Common myeloid progenitor, CD34-positive (primary cell): Measurements from ENCODE around the gene VANGL2.
A peak's percentile ranks its signal among the peaks of the same experiment; 100 is the strongest.

ENCODE experiments used
- CTCF ChIA-PET: fragments of 350-600 bp; sonication (Branson Sonifier 250); formaldehyde crosslinking; loops from one replicate; lab custom pipeline; 2021; ENCODE audit warnings: antibody characterized with exemption; lab: Charles Lee
- POLR2A ChIA-PET: fragments of 350-600 bp; sonication (Branson Sonifier 250); formaldehyde crosslinking; loops from one replicate; lab custom pipeline; 2021; ENCODE audit warnings: antibody characterized with exemption; lab: Charles Lee
- DNase-seq, 3 donors: peaks; one replicate each; pipeline versions ENCODE4 v3.0.0 to v3.0.0-alpha.2; 2013
- H3K27ac ChIP-seq, 2 experiments: 1 replicate in 1 of 2; 2 replicates in 1 of 2; pipeline ENCODE4 v1.7.0; 2013; ENCODE audit warnings: inconsistent platforms in 2 of 2, low read length in 2 of 2, mild to moderate bottlenecking in 2 of 2, low read depth in 1 of 2, moderate library complexity in 1 of 2; ENCODE audit not compliant: severe bottlenecking in 2 of 2, insufficient read depth in 1 of 2, poor library complexity in 1 of 2
- H3K27me3 ChIP-seq, 5 experiments: replicated peaks in 2 of 5; 1 replicate in 3 of 5; 2 replicates in 2 of 5; pipeline versions ENCODE4 v1.6.1 to v1.7.0; 2013; ENCODE audit warnings: low read length in 4 of 5, mild to moderate bottlenecking in 2 of 5, moderate library complexity in 2 of 5, inconsistent platforms in 1 of 5; ENCODE audit not compliant: insufficient read depth in 5 of 5, control insufficient read depth in 4 of 5
- H3K36me3 ChIP-seq, 4 experiments: 1 replicate in 2 of 4; 2 replicates in 2 of 4; pipeline versions ENCODE4 v1.6.1 to v1.7.0; 2013; ENCODE audit warnings: low read length in 3 of 4, control low read depth in 1 of 4, mild to moderate bottlenecking in 1 of 4; ENCODE audit not compliant: control insufficient read depth in 4 of 4, insufficient read depth in 4 of 4
- H3K4me1 ChIP-seq, 4 experiments: 1 replicate in 3 of 4; 2 replicates in 1 of 4; pipeline versions ENCODE4 v1.6.1 to v1.7.1; 2013; ENCODE audit warnings: low read length in 3 of 4, mild to moderate bottlenecking in 3 of 4, control low read depth in 1 of 4, inconsistent platforms in 1 of 4, moderate library complexity in 1 of 4; ENCODE audit not compliant: control insufficient read depth in 4 of 4, insufficient read depth in 4 of 4; ENCODE audit errors: control extremely low read depth in 1 of 4
- H3K4me3 ChIP-seq, 7 experiments: 1 replicate in 4 of 7; 2 replicates in 3 of 7; pipeline versions ENCODE4 v1.5.1 to v1.7.0; 2013; ENCODE audit warnings: mild to moderate bottlenecking in 7 of 7, low read length in 6 of 7, moderate library complexity in 6 of 7, inconsistent platforms in 2 of 7, low read depth in 2 of 7, control low read depth in 1 of 7; ENCODE audit not compliant: insufficient read depth in 4 of 7, control insufficient read depth in 1 of 7; ENCODE audit errors: extremely low read depth in 1 of 7
- H3K9me3 ChIP-seq, 5 experiments: 1 replicate in 4 of 5; 2 replicates in 1 of 5; pipeline versions ENCODE4 v1.6.1 to v1.7.1; 2013; ENCODE audit warnings: low read length in 4 of 5, mild to moderate bottlenecking in 2 of 5, inconsistent platforms in 1 of 5, low read depth in 1 of 5, moderate library complexity in 1 of 5; ENCODE audit not compliant: control insufficient read depth in 4 of 5, insufficient read depth in 2 of 5; ENCODE audit errors: control extremely low read depth in 1 of 5
- WGBS: methylation state at CpG from one replicate; pipeline ENCODE4 v1.1.5; 2013; ENCODE audit not compliant: insufficient coverage; 5-methylcytosine and 5-hydroxymethylcytosine counted together

Gene VANGL2

DNA sequence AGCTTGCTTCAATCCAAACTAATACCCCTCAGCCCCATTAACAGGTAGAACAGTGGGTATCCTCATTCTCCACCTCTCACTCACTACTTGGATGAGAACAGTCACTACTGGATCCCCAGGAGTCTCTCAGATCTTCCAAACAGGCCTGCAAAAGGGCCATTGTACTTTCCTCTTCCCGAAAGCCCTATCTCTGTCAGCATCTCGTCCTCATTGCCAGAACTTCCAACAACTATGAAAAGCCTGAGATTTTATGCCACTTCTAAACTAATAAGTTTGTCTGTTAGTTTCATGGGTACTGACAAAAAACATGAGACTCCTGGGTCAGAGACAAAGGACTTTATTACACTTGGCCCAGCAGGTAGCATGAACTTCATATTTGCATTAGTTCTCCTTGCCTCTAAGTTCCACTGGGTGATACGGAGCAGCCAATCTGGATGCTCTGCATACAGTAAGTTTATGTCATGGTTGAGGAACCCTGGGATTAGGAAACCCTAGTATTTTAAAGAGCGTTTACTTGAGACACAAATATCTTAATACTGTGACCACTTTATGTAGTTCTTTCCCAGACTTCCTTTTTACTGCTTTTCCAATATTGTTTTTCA lies 38.1 kb downstream of the VANGL2 start:
- ChIA-PET CTCF (interaction anchor here (1.2 kb wide), 1 partner anchor 9 kb away, joined by 6 read pairs; no protein-coding TSS in a partner anchor), POLR2A (no interaction called here)
- Histone ChIP-seq H3K27ac (no peak overlapping the region), H3K4me3 (peak overlapping the region in 4 of 7 experiments; percentile 16 to 63 (median 38)), H3K27me3 (no peaks in the 10 kb centered on the region), H3K36me3 (no peaks in the 10 kb centered on the region), H3K4me1 (peaks cover 0 to 20% (median 2%) of the 10 kb centered on the region in 4 experiments), H3K9me3 (peaks cover 0 to 3% (median 0%) of the 10 kb centered on the region in 5 experiments)
- no peak for DNase-seq
- 100% methylated on average over 2 of the region's 4 CpGs for WGBS

- ChIA-PET CTCF (interaction anchor here (1.0 to 1.2 kb wide), 2 partner anchors 10 to 26 kb away, joined by 3 to 6 read pairs; no protein-coding TSS in a partner anchor), POLR2A (no interaction called here)
- no peak for DNase-seq
- WGBS = 100% methylated on average over 2 of the region's 2 CpGs
- no peak overlapping the region for H3K27ac ChIP-seq
- H3K9me3 ChIP-seq = peaks cover 0 to 3% (median 0%) of the 10 kb centered on the region in 5 experiments
- no peak overlapping the region for H3K4me3 ChIP-seq
- no peaks in the 10 kb centered on the region for H3K27me3 ChIP-seq
- H3K36me3 ChIP-seq = no peaks in the 10 kb centered on the region
- peaks cover 0 to 23% (median 2%) of the 10 kb centered on the region in 4 experiments for H3K4me1 ChIP-seq
Observed at GRCh38 chr1:160438935-160439334, 38.6 kb downstream of the VANGL2 start.

DNA sequence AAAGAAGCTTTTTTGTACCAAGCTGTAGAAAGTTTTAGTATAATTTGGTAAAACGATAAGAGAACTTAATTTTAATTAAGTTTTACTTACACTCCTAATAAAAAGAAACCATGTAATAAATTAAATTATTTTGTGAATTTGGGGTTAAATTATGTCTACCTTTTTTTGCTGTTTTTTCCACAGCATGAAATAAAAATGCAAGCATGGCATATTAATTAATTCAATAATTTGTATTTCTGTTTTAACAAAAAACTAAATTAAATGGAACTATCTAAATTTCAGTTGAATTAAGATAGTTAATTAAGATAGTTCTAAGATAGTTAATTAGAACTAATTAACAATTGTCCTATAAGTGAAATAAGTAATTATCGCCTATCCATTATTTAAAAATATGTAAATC lies 39.4 kb downstream of the VANGL2 start:
- H3K36me3 ChIP-seq = no peaks in the 10 kb centered on the region
- POLR2A ChIA-PET = no interaction called here
- CTCF ChIA-PET = interaction anchor here (1.0 to 1.2 kb wide), 2 partner anchors 11 to 25 kb away, joined by 3 to 6 read pairs; no protein-coding TSS in a partner anchor

GRCh38 chr1:160446945-160447600 lies 46.7 kb downstream of the VANGL2 start:
- peaks cover 5 to 15% (median 7%) of the 10 kb centered on the region in 4 experiments for H3K4me1 ChIP-seq
- H3K4me3 ChIP-seq = peak overlapping the region in 1 of 7 experiments; percentile 19
- H3K36me3 ChIP-seq = no peaks in the 10 kb centered on the region
- no peaks in the 10 kb centered on the region for H3K9me3 ChIP-seq
- ChIA-PET CTCF (no interaction called here), POLR2A (no interaction called here)
- no peaks in the 10 kb centered on the region for H3K27me3 ChIP-seq
- DNase-seq = no peak
- no CpG with 5 or more reads among the region's 8 CpGs for WGBS
- no peak overlapping the region for H3K27ac ChIP-seq

More for the DNA sequence above, 39.4 kb downstream of the VANGL2 start:
- WGBS = no CpG with 5 or more reads among the region's 2 CpGs
- peaks cover 0 to 23% (median 2%) of the 10 kb centered on the region in 4 experiments for H3K4me1 ChIP-seq
- DNase-seq = no peak
- H3K9me3 ChIP-seq = no peaks in the 10 kb centered on the region
- no peak overlapping the region for H3K27ac ChIP-seq
- no peaks in the 10 kb centered on the region for H3K27me3 ChIP-seq
- H3K4me3 ChIP-seq = no peak overlapping the region

DNA sequence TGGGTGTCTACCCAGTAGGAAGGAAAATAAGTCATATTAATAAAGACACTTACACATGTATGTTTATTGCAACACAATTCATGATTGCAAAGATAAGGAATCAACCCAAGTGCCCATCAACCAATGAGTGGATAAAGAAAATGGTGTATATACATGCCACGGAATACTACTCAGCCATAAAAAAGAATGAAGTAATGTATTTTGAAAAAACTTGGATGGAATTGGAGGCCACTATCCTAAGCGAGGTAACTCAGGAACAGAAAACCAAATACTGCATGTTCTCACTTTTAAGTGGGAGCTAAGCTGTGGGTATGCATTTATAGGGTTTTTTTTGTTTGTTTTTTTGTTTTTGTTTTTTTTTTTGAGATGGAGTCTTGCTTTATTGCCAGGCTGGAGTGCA lies 49.1 kb downstream of the VANGL2 start:
- H3K27ac ChIP-seq = no peak overlapping the region
- WGBS = 100% methylated on average over 2 of the region's 2 CpGs
- peaks cover 5 to 9% (median 7%) of the 10 kb centered on the region in 4 experiments for H3K4me1 ChIP-seq
- H3K4me3 ChIP-seq = no peak overlapping the region
- no peak for DNase-seq
- CTCF ChIA-PET = no interaction called here
- H3K9me3 ChIP-seq = no peaks in the 10 kb centered on the region
- no peaks in the 10 kb centered on the region for H3K36me3 ChIP-seq
- POLR2A ChIA-PET = no interaction called here
- no peaks in the 10 kb centered on the region for H3K27me3 ChIP-seq

DNA sequence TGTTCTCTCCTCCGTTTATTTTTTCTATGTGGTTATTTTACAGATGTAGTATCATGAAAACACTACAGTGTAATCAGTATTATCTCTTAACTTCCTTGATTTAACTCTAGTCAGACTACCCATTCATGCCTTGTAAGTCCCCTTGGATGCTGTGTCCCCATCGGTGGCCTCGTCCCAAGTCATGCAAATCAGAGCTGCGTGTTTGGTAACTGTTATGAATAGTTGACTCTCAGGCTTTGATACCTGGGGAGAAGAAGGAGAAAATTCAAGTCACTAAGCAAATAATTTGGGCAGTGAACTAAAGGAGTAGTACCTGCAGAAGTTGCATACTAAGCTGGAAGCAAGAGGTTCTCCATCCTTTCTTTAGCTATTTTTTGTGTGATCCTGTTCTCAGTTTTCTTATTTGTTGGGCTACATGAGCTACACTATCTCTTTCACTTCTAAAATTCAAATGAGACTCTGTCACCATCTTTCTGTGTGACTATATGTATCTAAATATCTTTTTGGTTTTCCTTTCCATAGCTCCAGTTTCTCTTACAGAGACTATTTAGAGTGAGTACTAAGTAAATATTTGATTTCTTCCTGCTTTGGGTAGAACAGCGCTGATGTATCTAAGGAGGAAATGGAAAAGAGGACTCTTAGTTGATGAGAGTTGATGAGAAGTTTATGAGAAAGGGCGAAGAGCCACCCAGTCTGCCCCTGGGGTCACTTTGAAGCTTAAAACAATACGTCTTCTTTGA lies 50.9 kb downstream of the VANGL2 start:
- H3K27ac ChIP-seq = no peak overlapping the region
- ChIA-PET POLR2A (no interaction called here), CTCF (interaction anchor here (1.2 to 1.3 kb wide), 2 partner anchors 93 to 167 kb away, joined by 3 to 4 read pairs; no protein-coding TSS in a partner anchor)
- H3K9me3 ChIP-seq = no peaks in the 10 kb centered on the region
- no peak for DNase-seq
- H3K4me3 ChIP-seq = no peak overlapping the region
- no peaks in the 10 kb centered on the region for H3K27me3 ChIP-seq
- WGBS = 100% methylated on average over 3 of the region's 7 CpGs
- no peaks in the 10 kb centered on the region for H3K36me3 ChIP-seq
- peaks cover 5 to 11% (median 7%) of the 10 kb centered on the region in 4 experiments for H3K4me1 ChIP-seq
